Stomach (tissue), 4 donors: ENCODE measurements around the gene FBXW12.

ENCODE experiments used
- EP300 ChIP-seq: sonication (generic); formaldehyde crosslinking; IDR thresholded peaks from one replicate; pipeline ENCODE4 v1.6.1; 2017; ENCODE audit warnings: antibody characterized with exemption
- POLR2A ChIP-seq, 4 donors: fragments of 450-650 bp; IDR thresholded peaks; one replicate each; pipeline ENCODE4 v1.6.1; 2016; ENCODE audit warnings: antibody characterized with exemption in 4 of 4, control low read depth in 2 of 4, mild to moderate bottlenecking in 1 of 4, moderate library complexity in 1 of 4
- POLR2AphosphoS5 ChIP-seq, 3 donors: sonication (generic); formaldehyde crosslinking; IDR thresholded peaks; one replicate each; pipeline ENCODE4 v1.6.1; 2016; ENCODE audit warnings: antibody characterized with exemption in 3 of 3
- TF ChIP-seq, protein P1 (sequence below), 7 experiments: fragments of 450-650 bp in 4 of 7; fragments of 200-600 bp in 3 of 7; sonication (generic) in 3 of 7; IDR thresholded peaks; one replicate each; pipeline ENCODE4 v1.5.1; 2016 to 2019; ENCODE audit warnings: antibody characterized with exemption in 7 of 7, control low read depth in 2 of 7, mild to moderate bottlenecking in 1 of 7

DNA sequence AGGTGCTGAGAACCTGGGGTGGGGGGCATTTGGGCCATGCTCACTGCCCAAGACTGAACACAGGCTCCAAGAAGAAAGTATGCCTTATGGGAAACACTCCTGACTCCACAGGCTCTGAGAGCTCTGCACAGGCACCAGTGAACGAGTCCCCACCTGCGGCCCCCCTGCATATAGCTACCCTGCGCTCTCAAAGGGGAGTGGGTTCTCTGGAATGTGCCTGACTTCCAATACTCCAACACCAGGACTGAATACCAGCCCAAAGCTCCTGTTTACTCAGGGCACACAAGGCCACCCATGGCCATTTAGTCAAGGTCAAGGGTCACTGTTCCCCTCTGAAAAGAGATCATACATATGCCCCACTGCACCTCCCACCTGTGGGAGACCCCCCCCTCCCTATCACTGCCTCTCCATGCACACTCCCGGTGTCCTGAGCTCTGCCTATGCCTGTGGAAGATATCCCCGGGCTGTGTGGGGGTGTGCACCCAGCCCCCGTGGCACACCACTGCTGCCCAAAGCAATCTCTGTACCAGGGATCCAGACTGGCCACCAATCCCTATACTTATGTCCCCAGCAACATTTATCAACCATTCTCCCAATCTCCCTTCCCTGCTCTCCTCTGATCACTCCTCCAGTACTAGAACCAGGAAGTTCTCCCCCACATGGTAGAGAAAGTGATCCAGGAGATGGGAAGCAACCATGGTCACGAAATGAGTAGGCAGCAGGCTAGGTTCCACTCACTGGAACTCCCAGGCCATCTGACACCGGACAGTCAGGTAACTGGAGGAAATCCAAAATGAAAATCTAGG is 59.4 kb downstream of the FBXW12 start:
- no peak for TF ChIP-seq EP300
- TF ChIP-seq, protein P1, sequence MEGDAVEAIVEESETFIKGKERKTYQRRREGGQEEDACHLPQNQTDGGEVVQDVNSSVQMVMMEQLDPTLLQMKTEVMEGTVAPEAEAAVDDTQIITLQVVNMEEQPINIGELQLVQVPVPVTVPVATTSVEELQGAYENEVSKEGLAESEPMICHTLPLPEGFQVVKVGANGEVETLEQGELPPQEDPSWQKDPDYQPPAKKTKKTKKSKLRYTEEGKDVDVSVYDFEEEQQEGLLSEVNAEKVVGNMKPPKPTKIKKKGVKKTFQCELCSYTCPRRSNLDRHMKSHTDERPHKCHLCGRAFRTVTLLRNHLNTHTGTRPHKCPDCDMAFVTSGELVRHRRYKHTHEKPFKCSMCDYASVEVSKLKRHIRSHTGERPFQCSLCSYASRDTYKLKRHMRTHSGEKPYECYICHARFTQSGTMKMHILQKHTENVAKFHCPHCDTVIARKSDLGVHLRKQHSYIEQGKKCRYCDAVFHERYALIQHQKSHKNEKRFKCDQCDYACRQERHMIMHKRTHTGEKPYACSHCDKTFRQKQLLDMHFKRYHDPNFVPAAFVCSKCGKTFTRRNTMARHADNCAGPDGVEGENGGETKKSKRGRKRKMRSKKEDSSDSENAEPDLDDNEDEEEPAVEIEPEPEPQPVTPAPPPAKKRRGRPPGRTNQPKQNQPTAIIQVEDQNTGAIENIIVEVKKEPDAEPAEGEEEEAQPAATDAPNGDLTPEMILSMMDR (IDR thresholded peaks at IDR 0.05): no peak
- no peak for TF ChIP-seq POLR2A (IDR thresholded peaks at IDR 0.05)
- TF ChIP-seq POLR2AphosphoS5 (IDR thresholded peaks at IDR 0.05): no peak
